ENCODE results near the gene SCARB1. TPM values are rescaled to one million over a fixed set of nuclear protein-coding genes. Genes with fewer than 3 reads are reported as not detected.

Gene SCARB1
- total and polyA plus RNA-seq, 2 of the 13 experiments (the other 11 are each of a cell fraction or from before 2014, with no cell fraction given): 63.4 to 160 TPM

DNA sequence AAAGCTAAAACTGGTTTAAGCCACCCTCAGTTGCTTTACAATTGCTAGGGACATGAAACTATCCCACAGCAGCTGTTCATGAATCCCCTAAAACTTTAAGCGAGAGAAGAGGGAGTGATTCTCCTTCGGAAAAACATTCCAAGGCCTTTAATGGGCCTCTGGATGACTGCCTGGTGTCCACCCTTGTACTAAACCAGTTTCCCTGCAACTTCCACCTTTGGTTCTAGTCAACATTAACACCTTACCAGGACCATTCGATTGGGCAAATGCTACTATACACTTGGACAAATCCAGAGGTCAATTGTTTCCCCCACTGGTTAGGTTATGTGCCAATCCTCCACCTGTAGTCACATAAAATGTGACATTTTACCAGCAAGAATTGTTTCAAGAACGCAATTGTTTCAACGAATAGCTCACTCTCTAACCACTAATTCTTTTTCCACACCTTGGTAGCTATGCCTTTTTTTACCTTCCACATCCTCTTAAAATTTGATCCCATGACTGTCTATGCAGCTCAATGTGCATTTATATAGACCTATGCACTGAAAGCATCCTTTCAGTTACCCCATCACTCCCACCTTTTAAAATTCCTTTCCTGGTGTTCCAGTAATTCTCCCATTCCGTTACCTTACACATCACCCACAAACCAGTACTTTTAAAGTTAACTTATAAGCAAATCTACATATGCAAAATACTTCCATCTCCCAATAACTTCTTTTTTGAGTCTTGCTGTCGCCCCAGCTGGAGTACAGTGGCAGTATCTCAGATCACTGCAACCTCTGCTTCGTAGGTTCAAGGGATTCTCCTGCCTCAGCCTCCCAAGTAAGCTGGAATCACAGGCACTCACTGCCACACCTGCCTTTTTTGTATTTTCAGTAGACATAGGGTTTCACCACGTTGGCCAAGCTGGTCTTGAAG lies 47.2 kb upstream of the SCARB1 start (continued):
- TF ChIP-seq, protein P1, sequence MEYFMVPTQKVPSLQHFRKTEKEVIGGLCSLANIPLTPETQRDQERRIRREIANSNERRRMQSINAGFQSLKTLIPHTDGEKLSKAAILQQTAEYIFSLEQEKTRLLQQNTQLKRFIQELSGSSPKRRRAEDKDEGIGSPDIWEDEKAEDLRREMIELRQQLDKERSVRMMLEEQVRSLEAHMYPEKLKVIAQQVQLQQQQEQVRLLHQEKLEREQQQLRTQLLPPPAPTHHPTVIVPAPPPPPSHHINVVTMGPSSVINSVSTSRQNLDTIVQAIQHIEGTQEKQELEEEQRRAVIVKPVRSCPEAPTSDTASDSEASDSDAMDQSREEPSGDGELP (IDR thresholded peaks at IDR 0.05; ENCODE audit: borderline replicate concordance, low read depth): no peak
- TF ChIP-seq MTF1 (CRISPR knock-in tag; IDR thresholded peaks at IDR 0.05): no peak
- no peak for TF ChIP-seq NFE2L1 (CRISPR knock-in tag; IDR thresholded peaks at IDR 0.05; ENCODE audit: borderline replicate concordance)
- no peak for TF ChIP-seq ZSCAN22 (CRISPR knock-in tag; IDR thresholded peaks at IDR 0.05)
- no peak for TF ChIP-seq THAP11 (CRISPR knock-in tag; IDR thresholded peaks at IDR 0.05)
- no peak for TF ChIP-seq SP2 (CRISPR knock-in tag; IDR thresholded peaks at IDR 0.05)
- no peak for TF ChIP-seq ARNT2 (CRISPR knock-in tag; IDR thresholded peaks at IDR 0.05; ENCODE audit: low read depth)
- no peak for TF ChIP-seq BHLHE40 (IDR thresholded peaks at IDR 0.05; ENCODE audit: low read length)
- TF ChIP-seq PCBP2 (optimal IDR thresholded peaks at IDR 0.05; ENCODE audit: low read depth, low read length, poor library complexity, severe bottlenecking): no peak
- no peak for TF ChIP-seq ZFP36L1 (CRISPR knock-in tag; IDR thresholded peaks at IDR 0.05)
- TF ChIP-seq, protein P2, sequence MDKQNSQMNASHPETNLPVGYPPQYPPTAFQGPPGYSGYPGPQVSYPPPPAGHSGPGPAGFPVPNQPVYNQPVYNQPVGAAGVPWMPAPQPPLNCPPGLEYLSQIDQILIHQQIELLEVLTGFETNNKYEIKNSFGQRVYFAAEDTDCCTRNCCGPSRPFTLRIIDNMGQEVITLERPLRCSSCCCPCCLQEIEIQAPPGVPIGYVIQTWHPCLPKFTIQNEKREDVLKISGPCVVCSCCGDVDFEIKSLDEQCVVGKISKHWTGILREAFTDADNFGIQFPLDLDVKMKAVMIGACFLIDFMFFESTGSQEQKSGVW (CRISPR knock-in tag; IDR thresholded peaks at IDR 0.05; ENCODE audit: borderline replicate concordance): no peak
- TF ChIP-seq WIZ (CRISPR knock-in tag; IDR thresholded peaks at IDR 0.05): no peak
- no peak for TF ChIP-seq ZC3H4 (CRISPR knock-in tag; IDR thresholded peaks at IDR 0.05; ENCODE audit: borderline replicate concordance)
- no peak for TF ChIP-seq TAF15 (IDR thresholded peaks at IDR 0.05; ENCODE audit: low read depth, low read length, poor library complexity, severe bottlenecking)
- no peak for TF ChIP-seq TRIM24 (CRISPR knock-in tag; IDR thresholded peaks at IDR 0.05)
- TF ChIP-seq XBP1 (CRISPR knock-in tag; IDR thresholded peaks at IDR 0.05): no peak
- no peak for TF ChIP-seq SMARCC2 (IDR thresholded peaks at IDR 0.05)
- no peak for TF ChIP-seq PTBP1 (IDR thresholded peaks at IDR 0.05; ENCODE audit: low read depth, low read length, poor library complexity, severe bottlenecking)
- peak; percentile 69 for TF ChIP-seq RBFOX2 (IDR thresholded peaks at IDR 0.05; ENCODE audit: low read depth, low read length)
- TF ChIP-seq ZNF75D (CRISPR knock-in tag; IDR thresholded peaks at IDR 0.05; ENCODE audit: borderline replicate concordance): no peak
- TF ChIP-seq, protein P3, sequence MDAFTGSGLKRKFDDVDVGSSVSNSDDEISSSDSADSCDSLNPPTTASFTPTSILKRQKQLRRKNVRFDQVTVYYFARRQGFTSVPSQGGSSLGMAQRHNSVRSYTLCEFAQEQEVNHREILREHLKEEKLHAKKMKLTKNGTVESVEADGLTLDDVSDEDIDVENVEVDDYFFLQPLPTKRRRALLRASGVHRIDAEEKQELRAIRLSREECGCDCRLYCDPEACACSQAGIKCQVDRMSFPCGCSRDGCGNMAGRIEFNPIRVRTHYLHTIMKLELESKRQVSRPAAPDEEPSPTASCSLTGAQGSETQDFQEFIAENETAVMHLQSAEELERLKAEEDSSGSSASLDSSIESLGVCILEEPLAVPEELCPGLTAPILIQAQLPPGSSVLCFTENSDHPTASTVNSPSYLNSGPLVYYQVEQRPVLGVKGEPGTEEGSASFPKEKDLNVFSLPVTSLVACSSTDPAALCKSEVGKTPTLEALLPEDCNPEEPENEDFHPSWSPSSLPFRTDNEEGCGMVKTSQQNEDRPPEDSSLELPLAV (CRISPR knock-in tag; conservative IDR thresholded peaks at IDR 0.05; ENCODE audit: low read depth): no peak
- TF ChIP-seq, protein P4, sequence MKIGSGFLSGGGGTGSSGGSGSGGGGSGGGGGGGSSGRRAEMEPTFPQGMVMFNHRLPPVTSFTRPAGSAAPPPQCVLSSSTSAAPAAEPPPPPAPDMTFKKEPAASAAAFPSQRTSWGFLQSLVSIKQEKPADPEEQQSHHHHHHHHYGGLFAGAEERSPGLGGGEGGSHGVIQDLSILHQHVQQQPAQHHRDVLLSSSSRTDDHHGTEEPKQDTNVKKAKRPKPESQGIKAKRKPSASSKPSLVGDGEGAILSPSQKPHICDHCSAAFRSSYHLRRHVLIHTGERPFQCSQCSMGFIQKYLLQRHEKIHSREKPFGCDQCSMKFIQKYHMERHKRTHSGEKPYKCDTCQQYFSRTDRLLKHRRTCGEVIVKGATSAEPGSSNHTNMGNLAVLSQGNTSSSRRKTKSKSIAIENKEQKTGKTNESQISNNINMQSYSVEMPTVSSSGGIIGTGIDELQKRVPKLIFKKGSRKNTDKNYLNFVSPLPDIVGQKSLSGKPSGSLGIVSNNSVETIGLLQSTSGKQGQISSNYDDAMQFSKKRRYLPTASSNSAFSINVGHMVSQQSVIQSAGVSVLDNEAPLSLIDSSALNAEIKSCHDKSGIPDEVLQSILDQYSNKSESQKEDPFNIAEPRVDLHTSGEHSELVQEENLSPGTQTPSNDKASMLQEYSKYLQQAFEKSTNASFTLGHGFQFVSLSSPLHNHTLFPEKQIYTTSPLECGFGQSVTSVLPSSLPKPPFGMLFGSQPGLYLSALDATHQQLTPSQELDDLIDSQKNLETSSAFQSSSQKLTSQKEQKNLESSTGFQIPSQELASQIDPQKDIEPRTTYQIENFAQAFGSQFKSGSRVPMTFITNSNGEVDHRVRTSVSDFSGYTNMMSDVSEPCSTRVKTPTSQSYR (CRISPR knock-in tag; IDR thresholded peaks at IDR 0.05; ENCODE audit: borderline replicate concordance): no peak
- TF ChIP-seq SPEN (CRISPR knock-in tag; IDR thresholded peaks at IDR 0.05; ENCODE audit: low read depth): no peak
